ENCODE data around the gene FARP1.
A peak's percentile ranks its signal among the peaks of the same experiment; 100 is the strongest.

Gene FARP1

DNA sequence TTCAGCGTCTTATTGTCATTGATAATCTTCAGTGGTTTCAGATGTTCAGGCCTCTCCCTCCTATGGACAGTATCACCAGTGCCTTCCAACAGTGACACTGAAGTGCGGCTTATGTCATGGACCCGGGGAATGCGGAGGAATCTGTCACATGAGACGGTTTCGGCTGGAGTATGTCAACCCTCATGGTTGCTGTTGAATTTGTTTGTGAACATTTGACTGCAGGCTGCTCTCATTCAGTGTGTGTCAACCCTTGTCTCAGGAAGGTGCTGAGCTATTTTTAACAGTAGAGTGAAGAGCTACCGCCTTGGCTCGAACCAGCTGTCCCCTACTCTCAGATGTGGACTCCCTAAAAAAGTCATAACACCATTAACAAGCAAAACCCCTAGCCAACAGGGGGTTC, 173.0 kb downstream of the FARP1 start:
- Histone ChIP-seq H3K4me1 (ENCODE audit: control insufficient read depth, insufficient read depth, low read length) (peaks cover 5% of the 10 kb centered on the region; the same call in 1 of the 2 replicates), H3K27me3 (ENCODE audit: control insufficient read depth, insufficient read depth, low read length) (no peaks in the 10 kb centered on the region), H3K9me3 (ENCODE audit: control insufficient read depth, insufficient read depth, low read length) (no peaks in the 10 kb centered on the region), H3K27ac (ENCODE audit: low read length) (no peak overlapping the region), H3K36me3 (ENCODE audit: control insufficient read depth, insufficient read depth, low read length) (no peaks in the 10 kb centered on the region), H3K4me3 (ENCODE audit: low read length) (no peak overlapping the region)
- no peak for DNase-seq (ENCODE audit: low read depth, low spot score)
- no CpG with 5 or more reads among the region's 8 CpGs for WGBS (ENCODE audit: insufficient coverage, insufficient read length)

DNA sequence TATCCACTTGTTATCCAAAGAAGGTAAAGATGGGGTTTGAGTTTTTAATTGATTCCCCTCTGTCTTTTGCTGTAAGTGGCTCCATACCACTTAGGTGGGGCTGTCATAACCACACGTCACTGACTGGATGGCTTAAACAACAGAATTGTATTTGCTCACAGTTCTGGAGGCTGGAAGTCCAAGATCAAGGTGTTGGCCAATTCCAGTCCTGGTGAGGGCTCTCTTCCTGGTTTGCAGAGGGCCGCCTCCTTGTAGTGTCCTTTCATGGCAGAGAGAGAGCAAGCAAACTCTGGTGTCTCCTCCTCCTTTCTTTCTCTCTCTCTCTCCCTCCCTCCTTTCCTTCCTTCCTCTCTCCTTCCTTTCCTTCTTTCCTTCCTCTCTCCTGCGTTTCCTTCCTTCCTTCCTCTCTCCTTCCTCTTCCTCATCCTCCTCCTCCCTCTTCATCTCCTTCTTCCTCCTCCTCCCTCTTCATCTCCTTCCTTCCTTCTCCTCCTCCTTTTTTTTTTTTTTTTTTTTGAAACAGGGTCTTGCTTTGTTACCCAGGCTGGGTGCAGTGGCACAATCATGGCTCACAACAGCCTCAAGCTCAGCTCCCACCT, 174.8 kb downstream of the FARP1 start:
- H3K36me3 ChIP-seq (ENCODE audit: control insufficient read depth, insufficient read depth, low read length) = no peaks in the 10 kb centered on the region
- no peak overlapping the region for H3K27ac ChIP-seq (ENCODE audit: low read length)
- DNase-seq (ENCODE audit: low read depth, low spot score) = no peak
- no peaks in the 10 kb centered on the region for H3K9me3 ChIP-seq (ENCODE audit: control insufficient read depth, insufficient read depth, low read length)
- no peaks in the 10 kb centered on the region for H3K27me3 ChIP-seq (ENCODE audit: control insufficient read depth, insufficient read depth, low read length)
- no peak overlapping the region for H3K4me3 ChIP-seq (ENCODE audit: low read length)
- WGBS (ENCODE audit: insufficient coverage, insufficient read length) = no CpG with 5 or more reads among the region's 3 CpGs
- H3K4me1 ChIP-seq (ENCODE audit: control insufficient read depth, insufficient read depth, low read length) = peaks cover 5% of the 10 kb centered on the region; the same call in 1 of the 2 replicates

DNA sequence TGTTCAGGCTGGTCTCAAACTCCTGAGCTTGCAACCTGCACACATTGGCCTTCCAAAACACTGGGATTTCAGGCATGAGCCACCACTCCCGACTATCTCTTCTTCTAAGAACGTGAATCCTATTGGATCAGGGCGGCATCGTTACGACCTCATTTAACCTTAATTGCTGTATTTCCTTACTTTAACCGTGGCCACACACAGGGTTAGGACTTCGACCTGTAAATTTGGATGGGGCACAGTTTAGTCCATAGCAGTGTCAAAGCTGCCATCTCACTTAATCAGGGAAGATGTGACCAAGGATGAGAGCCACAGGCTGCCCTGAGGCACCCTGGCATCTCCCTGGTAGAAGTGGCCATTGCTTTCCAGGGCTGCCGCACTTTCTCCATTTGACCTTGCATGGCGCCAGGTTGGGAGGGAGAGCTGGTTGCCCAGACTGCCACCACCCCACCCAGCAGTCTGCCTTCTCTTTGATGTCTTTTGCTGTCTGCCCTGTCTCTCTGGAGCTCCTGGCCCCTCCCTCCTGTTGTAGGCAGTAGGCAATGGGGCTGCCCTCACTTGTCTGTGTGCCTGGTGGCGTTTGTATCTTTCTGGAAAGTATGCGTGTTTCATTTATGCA, 175.5 kb downstream of the FARP1 start:
- Histone ChIP-seq H3K36me3 (ENCODE audit: control insufficient read depth, insufficient read depth, low read length) (no peaks in the 10 kb centered on the region), H3K9me3 (ENCODE audit: control insufficient read depth, insufficient read depth, low read length) (no peaks in the 10 kb centered on the region), H3K27me3 (ENCODE audit: control insufficient read depth, insufficient read depth, low read length) (no peaks in the 10 kb centered on the region), H3K4me1 (ENCODE audit: control insufficient read depth, insufficient read depth, low read length) (peaks cover 5% of the 10 kb centered on the region; the same call in 1 of the 2 replicates), H3K4me3 (ENCODE audit: low read length) (no peak overlapping the region), H3K27ac (ENCODE audit: low read length) (no peak overlapping the region)
- DNase-seq (ENCODE audit: low read depth, low spot score) = no peak
- no CpG with 5 or more reads among the region's 11 CpGs for WGBS (ENCODE audit: insufficient coverage, insufficient read length)

DNA sequence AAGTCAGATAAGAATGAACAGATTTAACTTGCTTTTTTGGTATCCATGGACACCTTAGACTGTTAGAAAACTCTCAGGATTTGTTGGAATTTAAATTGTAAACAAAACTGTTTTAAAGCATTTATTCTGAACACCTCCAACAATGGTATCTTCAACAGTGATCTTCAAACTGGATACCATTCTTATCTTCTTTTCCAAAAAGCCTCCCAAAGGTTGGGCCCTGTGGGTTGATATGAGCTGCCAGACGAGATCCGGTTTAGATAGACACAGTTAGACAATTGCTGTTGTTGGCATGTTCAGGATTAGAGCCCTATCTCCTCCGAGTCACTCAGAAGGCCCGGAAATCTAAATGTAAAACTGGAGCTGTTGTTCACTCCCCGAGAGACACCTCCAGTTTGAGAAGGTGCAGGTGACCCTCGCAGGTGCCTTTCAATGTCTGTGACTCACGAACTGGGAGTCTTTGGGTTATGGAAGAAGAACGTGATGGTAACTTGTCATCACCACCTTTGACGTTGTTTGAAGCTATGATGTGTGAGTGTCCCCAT, 177.7 kb downstream of the FARP1 start:
- no CpG with 5 or more reads among the region's 9 CpGs for WGBS (ENCODE audit: insufficient coverage, insufficient read length)
- Histone ChIP-seq H3K4me1 (ENCODE audit: control insufficient read depth, insufficient read depth, low read length) (peaks cover 4% of the 10 kb centered on the region; the same call in 1 of the 2 replicates), H3K27me3 (ENCODE audit: control insufficient read depth, insufficient read depth, low read length) (no peaks in the 10 kb centered on the region), H3K27ac (ENCODE audit: low read length) (no peak overlapping the region), H3K9me3 (ENCODE audit: control insufficient read depth, insufficient read depth, low read length) (no peaks in the 10 kb centered on the region), H3K4me3 (ENCODE audit: low read length) (no peak overlapping the region), H3K36me3 (ENCODE audit: control insufficient read depth, insufficient read depth, low read length) (no peaks in the 10 kb centered on the region)
- DNase-seq (ENCODE audit: low read depth, low spot score) = no peak

DNA sequence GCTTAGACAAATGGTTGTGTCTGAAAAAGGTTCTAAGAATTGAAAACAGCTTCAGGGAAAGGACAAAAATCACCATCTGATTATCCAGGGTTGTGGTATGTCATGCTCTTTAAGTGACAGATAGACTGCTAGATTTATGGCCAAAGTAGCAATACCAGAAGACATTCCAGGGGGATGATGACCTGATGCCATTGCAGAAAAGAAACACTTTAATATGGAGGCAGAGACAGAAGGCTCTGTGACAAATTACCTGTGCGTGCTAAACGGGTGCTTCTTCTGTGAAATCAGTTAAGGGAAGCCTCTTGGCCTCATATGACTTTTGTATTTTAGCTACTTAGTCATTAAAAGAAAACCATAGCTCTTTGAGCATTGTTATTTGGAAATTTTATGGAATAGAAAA, 178.5 kb downstream of the FARP1 start:
- WGBS (ENCODE audit: insufficient coverage, insufficient read length) = no CpG with 5 or more reads among the region's 2 CpGs
- H3K4me1 ChIP-seq (ENCODE audit: control insufficient read depth, insufficient read depth, low read length) = peaks cover 4% of the 10 kb centered on the region; the same call in 1 of the 2 replicates

DNA sequence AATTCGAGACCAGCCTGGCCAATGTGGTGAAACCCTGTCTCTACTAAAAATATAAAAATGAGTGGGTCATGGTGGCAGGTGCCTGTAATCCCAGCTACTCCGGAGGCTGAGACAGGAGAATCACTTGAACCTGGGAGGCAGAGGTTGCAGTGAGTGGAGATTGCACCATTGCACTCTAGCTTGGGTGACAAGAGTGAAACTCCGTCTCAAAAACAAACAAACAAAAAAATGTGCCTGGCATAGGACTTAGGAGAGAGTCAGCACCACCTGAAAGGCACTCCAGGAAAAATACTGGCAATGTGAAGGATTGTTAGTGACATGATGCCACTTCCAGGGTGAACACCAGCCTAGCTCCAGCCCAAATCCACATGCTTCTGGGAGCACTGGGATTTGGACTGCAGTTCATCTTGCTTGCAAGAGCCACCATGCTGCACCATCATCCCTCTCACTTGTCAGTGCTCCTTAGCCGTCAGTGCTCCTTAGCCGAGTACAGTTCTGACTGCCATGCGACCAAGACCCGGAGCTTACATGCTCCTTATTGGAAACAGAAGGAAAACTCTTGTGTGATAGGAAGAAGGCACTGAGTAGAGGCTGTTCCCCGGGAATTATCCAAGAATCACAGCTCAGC, 179.3 kb downstream of the FARP1 start:
- H3K36me3 ChIP-seq (ENCODE audit: control insufficient read depth, insufficient read depth, low read length) = no peaks in the 10 kb centered on the region
- H3K4me3 ChIP-seq (ENCODE audit: low read length) = no peak overlapping the region
- no peaks in the 10 kb centered on the region for H3K9me3 ChIP-seq (ENCODE audit: control insufficient read depth, insufficient read depth, low read length)
- WGBS (ENCODE audit: insufficient coverage, insufficient read length) = no CpG with 5 or more reads among the region's 8 CpGs
- no peak for DNase-seq (ENCODE audit: low read depth, low spot score)
- H3K27ac ChIP-seq (ENCODE audit: low read length) = no peak overlapping the region
- peaks cover 4% of the 10 kb centered on the region; the same call in 1 of the 2 replicates for H3K4me1 ChIP-seq (ENCODE audit: control insufficient read depth, insufficient read depth, low read length)
- no peaks in the 10 kb centered on the region for H3K27me3 ChIP-seq (ENCODE audit: control insufficient read depth, insufficient read depth, low read length)

More for the DNA sequence above, 178.5 kb downstream of the FARP1 start:
- no peaks in the 10 kb centered on the region for H3K9me3 ChIP-seq (ENCODE audit: control insufficient read depth, insufficient read depth, low read length)
- no peak overlapping the region for H3K27ac ChIP-seq (ENCODE audit: low read length)
- H3K27me3 ChIP-seq (ENCODE audit: control insufficient read depth, insufficient read depth, low read length) = no peaks in the 10 kb centered on the region
- H3K4me3 ChIP-seq (ENCODE audit: low read length) = no peak overlapping the region
- H3K36me3 ChIP-seq (ENCODE audit: control insufficient read depth, insufficient read depth, low read length) = no peaks in the 10 kb centered on the region
- DNase-seq (ENCODE audit: low read depth, low spot score) = no peak

DNA sequence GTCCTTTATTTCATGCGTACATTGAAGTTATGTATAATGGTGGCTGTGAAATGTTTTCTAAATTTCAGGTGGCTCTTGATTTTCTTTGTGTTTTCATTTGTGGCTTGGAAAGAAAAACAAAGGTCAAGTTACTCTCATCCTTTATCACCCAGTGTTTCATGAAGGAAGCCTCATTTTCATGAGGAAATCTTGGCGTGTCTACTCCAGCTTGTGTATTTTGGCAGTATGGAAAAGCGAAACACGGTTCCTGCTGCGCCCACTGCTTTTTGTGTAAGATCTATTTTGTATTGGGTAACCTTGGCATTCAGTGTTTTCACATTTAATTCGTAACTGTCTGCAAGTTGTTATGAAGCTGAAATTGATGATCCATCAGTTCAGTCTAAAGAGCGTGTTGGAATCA, 181.2 kb downstream of the FARP1 start:
- Histone ChIP-seq H3K9me3 (ENCODE audit: control insufficient read depth, insufficient read depth, low read length) (no peaks in the 10 kb centered on the region), H3K27ac (ENCODE audit: low read length) (no peak overlapping the region), H3K4me3 (ENCODE audit: low read length) (no peak overlapping the region), H3K4me1 (ENCODE audit: control insufficient read depth, insufficient read depth, low read length) (peaks cover 9% of the 10 kb centered on the region; the same call in 1 of the 2 replicates), H3K36me3 (ENCODE audit: control insufficient read depth, insufficient read depth, low read length) (no peaks in the 10 kb centered on the region), H3K27me3 (ENCODE audit: control insufficient read depth, insufficient read depth, low read length) (no peaks in the 10 kb centered on the region)
- no CpG with 5 or more reads among the region's 7 CpGs for WGBS (ENCODE audit: insufficient coverage, insufficient read length)
- no peak for DNase-seq (ENCODE audit: low read depth, low spot score)

DNA sequence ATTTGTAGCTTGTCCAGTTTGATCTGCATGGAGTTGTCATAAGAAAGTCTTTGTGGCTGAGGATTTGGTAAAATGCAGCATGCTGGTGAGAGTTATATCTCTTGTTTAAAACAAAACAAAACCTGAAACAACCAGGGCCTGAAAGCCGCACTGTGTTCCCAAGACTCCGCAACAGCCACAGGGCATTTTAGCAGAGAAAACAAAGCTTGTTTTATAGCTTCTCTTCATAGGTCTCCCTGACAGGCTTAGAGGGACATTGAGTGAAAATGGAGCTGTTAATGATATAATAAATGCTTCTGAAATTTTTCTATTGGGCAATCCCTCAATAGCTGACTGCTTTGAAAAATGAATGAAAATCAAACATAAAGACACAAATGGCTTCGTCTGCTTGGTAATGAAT, 182.8 kb downstream of the FARP1 start:
- no peaks in the 10 kb centered on the region for H3K27me3 ChIP-seq (ENCODE audit: control insufficient read depth, insufficient read depth, low read length)
- H3K27ac ChIP-seq (ENCODE audit: low read length) = no peak overlapping the region
- H3K4me3 ChIP-seq (ENCODE audit: low read length) = no peak overlapping the region
- no CpG with 5 or more reads among the region's 3 CpGs for WGBS (ENCODE audit: insufficient coverage, insufficient read length)
- peaks cover 9% of the 10 kb centered on the region; the same call in 1 of the 2 replicates for H3K4me1 ChIP-seq (ENCODE audit: control insufficient read depth, insufficient read depth, low read length)
- no peaks in the 10 kb centered on the region for H3K9me3 ChIP-seq (ENCODE audit: control insufficient read depth, insufficient read depth, low read length)
- no peak for DNase-seq (ENCODE audit: low read depth, low spot score)
- no peaks in the 10 kb centered on the region for H3K36me3 ChIP-seq (ENCODE audit: control insufficient read depth, insufficient read depth, low read length)

DNA sequence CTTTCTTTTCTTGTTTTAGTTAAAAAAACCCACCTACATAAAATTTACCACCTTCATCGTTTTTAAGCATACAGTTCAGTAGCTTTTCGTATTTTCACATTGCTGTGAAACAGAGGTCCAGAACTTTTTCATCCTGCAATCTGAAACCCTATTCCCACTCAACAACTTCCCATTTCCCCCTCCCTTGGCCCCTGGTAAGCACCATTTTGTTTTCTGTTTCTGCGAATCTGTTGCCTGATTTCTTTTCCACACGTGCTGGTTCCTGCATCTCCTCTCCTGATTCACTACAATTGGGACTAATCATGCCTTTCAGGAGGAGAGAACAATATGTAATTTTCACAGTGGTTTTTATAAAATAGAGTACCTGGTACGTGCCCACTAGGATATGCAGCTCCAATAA, 183.4 kb downstream of the FARP1 start:
- DNase-seq (ENCODE audit: low read depth, low spot score) = no peak
- peaks cover 9% of the 10 kb centered on the region; the same call in 1 of the 2 replicates for H3K4me1 ChIP-seq (ENCODE audit: control insufficient read depth, insufficient read depth, low read length)
- H3K4me3 ChIP-seq (ENCODE audit: low read length) = no peak overlapping the region
- H3K27me3 ChIP-seq (ENCODE audit: control insufficient read depth, insufficient read depth, low read length) = no peaks in the 10 kb centered on the region
- no peaks in the 10 kb centered on the region for H3K9me3 ChIP-seq (ENCODE audit: control insufficient read depth, insufficient read depth, low read length)
- 100% methylated on average over 1 of the region's 5 CpGs for WGBS (ENCODE audit: insufficient coverage, insufficient read length)
- H3K27ac ChIP-seq (ENCODE audit: low read length) = no peak overlapping the region
- H3K36me3 ChIP-seq (ENCODE audit: control insufficient read depth, insufficient read depth, low read length) = no peaks in the 10 kb centered on the region

DNA sequence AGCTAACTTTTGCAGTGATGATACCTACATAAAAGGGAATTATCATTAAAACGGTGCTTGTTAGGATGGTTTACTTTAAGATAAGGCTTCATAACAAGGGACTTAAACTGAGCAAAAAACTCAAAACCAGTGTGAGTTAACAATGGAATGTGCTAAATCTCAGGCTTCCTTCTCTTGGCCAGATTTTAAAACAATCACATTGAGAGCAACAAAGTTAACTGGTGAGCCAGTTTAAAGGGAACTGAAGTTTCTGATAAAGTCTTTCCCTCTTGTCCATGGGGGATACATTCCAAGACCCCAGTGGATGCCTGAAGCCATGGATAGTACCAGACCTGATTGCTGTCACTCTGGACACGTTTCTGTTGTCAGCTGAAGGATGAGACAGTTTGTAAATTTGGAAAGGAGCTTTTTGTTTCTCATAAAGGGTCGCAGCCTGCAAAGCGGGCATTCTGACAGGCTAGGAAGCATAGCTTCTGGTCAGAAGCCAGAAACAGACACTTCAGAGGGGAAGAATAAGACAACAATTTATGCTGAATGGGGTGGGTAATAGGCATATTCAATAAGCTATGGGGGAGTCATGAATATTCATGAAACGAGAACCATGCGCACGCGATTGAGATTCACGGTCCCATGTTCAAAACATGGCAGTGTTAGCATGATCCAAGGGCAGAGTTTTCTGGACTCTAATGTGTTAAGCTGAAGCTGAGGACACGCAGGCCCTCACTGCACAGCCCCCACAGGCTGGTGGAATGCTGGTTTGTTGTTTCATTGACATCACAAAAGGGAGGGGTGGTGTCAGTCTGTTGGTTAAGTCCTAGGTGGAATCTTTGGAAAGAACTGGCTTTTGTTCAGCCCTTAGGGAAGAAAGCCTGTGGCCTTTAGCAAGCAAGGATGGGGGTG, 184.7 kb downstream of the FARP1 start:
- no CpG with 5 or more reads among the region's 10 CpGs for WGBS (ENCODE audit: insufficient coverage, insufficient read length)

More for the DNA sequence above, 184.7 kb downstream of the FARP1 start:
- Histone ChIP-seq H3K27ac (ENCODE audit: low read length) (no peak overlapping the region), H3K9me3 (ENCODE audit: control insufficient read depth, insufficient read depth, low read length) (no peaks in the 10 kb centered on the region), H3K4me3 (ENCODE audit: low read length) (no peak overlapping the region), H3K36me3 (ENCODE audit: control insufficient read depth, insufficient read depth, low read length) (no peaks in the 10 kb centered on the region), H3K4me1 (ENCODE audit: control insufficient read depth, insufficient read depth, low read length) (peaks cover 11% of the 10 kb centered on the region; the same call in 1 of the 2 replicates), H3K27me3 (ENCODE audit: control insufficient read depth, insufficient read depth, low read length) (no peaks in the 10 kb centered on the region)
- peak; percentile 54 for DNase-seq (ENCODE audit: low read depth, low spot score)
